Measurements from ENCODE around the gene PCARE.

The PCARE gene

DNA sequence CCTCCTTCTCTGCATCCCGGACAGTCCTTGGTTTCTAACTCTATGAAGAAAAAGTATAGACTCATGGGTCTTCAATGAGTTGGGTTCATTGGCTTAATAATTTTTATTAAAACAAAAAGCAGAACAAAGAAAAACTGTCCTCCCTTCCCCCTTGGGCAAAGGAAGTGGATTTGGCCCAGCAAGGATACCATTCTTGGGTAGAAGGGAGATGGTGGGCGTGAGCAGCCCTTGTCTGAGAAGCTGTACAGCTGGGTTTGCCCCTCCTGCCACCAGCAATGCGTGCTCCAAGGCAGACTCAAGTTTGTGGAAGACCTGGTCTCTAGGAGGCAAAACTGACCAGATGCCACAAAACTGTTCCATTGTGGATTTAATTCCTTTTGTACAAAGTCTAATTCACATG, 12.7 kb downstream of the PCARE start:
- no peak for DNase-seq

DNA sequence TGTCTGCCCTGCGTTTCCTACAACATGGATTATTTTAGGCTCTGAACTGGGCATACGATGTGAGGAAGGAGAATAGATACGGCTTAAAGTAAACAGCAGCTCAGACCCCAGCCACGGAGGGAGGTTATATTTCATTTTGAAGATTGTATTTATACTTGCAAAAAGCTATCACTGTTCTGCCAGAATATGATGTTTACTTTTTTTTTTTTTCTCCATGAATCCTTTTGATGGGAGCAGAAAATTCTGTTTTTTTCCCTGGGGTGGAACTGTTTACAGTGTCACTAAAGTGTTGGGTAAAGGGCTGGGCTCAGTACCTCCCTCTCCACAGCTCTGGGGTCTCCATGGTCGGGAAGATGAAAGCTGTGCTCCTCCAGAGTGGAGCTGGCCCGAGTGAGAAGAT, 13.1 kb downstream of the PCARE start:
- no peak for DNase-seq

- no peak for DNase-seq
These were observed 13.9 kb downstream of the PCARE start for GRCh38 chr2:29060441-29060840.

GRCh38 chr2:29059624-29060023, 14.7 kb downstream of the PCARE start:
- no peak for DNase-seq

- DNase-seq = no peak
These were observed 17.3 kb downstream of the PCARE start for GRCh38 chr2:29057006-29057405.

DNA sequence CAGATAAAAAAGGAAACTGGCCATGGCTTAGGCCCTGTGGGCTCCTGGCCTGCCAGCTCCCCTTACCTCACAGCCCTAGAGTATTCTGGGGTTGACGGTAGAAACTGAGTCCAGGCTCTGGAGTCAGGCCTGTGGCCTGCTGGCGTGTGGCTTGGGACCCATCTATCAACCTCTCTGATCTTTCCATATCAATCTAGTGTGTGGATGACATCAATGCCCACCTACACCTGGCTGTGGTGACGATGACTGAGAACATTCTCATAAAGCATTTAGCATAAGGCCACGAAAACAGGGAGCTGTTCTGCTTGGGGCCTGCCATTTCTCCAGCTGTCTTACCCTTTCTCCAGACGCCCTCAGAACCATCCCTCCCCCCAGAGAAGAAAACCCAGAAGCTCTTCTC, 17.9 kb downstream of the PCARE start:
- DNase-seq = no peak

GRCh38 chr2:29055601-29056000, 18.7 kb downstream of the PCARE start:
- no peak for DNase-seq

DNA sequence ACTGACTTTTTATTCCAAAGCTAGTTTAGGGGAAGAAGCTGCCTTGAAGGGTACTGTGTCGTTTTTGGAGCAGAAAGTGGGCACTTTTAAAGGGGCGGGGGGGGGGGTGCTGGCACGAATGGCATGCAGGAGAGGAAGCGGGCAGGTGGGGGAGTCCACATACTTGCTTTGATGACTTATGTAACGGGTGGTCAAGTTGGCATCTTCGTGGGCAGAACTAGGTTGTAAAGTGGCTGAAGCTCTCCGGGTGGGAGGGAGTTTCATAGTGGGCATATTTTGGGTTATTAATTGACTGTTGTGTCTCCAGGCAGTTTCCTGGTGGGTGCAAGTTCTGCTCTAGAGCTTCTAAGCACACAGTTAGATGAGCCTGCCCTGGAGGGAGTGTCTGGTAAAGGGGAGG, 19.9 kb downstream of the PCARE start:
- no peak for DNase-seq

GRCh38 chr2:29053670-29054400, 20.5 kb downstream of the PCARE start:
- DNase-seq = no peak

DNA sequence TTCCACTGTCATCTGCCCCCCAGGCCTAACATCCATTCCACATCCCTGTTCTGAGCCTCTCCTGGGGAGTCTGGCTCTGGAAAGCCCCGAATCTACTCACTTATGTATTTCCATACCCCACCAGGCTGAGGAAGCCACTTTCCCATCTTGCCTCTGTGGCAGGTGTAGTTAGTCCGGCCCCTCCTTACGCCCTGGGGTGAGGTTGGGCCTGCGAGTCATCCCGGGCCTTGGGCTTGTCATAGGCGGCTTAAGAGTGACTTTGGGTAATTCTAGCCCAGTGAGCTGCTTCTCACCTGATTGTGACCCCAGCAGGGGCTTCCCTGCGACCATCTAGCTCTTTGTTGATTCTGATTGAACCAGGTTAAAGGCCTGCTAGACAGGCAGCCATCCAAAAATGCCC, 21.1 kb downstream of the PCARE start:
- no peak for DNase-seq

GRCh38 chr2:29052807-29053206, 21.5 kb downstream of the PCARE start:
- DNase-seq = no peak

- no peak for DNase-seq
These were observed 22.6 kb downstream of the PCARE start for GRCh38 chr2:29051730-29052129.

GRCh38 chr2:29050591-29050990, 23.7 kb downstream of the PCARE start:
- DNase-seq = no peak

- DNase-seq = no peak
These were observed 27.1 kb downstream of the PCARE start for GRCh38 chr2:29047083-29047845.

DNA sequence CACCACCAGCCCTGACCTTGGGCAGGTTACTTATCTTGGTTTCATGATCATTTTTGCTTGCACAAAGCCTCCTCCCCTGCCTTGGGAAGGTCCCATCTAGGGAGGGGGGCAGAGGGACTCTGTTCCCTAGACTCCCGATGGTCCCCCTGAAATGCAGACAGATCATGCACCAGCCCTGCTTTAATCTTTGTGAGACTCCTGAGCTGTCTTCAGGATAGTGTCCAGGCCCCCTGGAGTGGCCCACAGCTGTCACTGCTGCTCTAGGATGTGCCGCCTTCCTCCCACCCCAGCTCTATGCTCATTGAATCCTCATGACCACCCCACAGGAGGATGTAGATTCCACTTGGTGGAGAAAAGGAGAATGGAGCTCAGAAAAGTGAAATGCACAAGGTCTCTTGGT, 28.0 kb downstream of the PCARE start:
- DNase-seq = no peak

DNA sequence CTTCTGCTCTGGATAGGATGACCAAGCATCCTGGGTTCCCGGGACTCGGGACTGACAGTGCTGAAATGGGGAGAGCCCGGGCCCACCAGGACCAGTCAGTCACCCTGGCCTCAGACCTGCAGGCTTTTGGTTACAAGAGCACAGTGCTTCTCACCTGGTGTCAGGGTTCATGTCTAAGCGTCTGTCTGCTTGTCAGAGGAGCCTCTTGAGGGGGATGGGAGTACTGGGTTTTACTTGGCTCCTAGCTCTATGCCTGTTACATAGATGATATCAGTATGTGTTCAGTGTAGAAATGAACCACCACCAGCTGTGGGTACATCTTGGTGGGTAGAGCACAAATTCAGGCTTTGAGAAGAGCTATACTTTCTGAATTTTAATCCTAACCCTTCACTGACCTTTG, 29.9 kb downstream of the PCARE start:
- DNase-seq = no peak

DNA sequence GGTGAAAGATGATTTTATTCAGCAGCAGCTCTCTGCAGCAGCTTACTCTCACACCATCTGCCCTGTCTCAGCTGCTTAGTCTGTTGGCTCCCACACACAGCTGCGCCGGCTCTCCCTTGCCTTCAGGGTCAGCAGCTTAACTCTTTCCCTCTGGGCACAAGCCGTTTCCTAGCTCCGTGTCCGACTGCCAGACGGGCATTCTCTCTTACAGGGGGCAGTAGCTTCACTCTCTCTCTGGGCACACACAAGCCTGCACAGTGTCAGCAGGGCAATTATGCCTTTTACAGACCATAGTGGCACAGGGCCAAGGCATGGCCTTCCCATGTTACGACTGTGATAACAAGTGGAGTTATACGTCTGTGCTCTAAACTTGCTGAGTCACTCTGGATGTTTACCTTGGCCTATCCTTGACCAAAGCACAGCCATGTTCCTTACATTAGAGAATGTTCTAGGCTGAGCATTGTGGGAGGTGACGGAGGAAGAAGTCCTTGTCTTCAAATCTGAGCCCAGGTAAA, 31.7 kb downstream of the PCARE start:
- no peak for DNase-seq

GRCh38 chr2:29041161-29041660, 33.1 kb downstream of the PCARE start:
- no peak for DNase-seq

DNA sequence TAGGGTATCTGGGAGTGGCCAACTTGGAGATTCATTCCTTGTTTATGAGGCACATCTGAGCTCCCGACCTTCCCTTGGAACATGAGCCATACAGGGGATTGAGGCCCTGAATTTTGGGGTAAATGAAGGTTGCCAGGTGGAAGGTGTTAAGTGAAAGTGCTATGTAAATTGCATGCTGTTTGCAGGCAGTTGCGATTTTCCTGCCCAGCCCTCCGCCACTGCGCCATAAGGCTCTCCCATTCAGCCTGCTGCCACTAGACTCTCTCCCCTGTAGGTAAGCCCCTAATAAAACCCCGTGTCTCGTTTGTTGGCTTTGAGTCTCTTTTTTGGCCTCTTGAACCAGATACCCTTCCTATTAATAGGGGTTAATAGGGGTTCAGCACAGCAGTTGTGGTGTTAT, 33.8 kb downstream of the PCARE start:
- no peak for DNase-seq

- no peak for DNase-seq
These were observed 34.4 kb downstream of the PCARE start for GRCh38 chr2:29039718-29040480.

DNA sequence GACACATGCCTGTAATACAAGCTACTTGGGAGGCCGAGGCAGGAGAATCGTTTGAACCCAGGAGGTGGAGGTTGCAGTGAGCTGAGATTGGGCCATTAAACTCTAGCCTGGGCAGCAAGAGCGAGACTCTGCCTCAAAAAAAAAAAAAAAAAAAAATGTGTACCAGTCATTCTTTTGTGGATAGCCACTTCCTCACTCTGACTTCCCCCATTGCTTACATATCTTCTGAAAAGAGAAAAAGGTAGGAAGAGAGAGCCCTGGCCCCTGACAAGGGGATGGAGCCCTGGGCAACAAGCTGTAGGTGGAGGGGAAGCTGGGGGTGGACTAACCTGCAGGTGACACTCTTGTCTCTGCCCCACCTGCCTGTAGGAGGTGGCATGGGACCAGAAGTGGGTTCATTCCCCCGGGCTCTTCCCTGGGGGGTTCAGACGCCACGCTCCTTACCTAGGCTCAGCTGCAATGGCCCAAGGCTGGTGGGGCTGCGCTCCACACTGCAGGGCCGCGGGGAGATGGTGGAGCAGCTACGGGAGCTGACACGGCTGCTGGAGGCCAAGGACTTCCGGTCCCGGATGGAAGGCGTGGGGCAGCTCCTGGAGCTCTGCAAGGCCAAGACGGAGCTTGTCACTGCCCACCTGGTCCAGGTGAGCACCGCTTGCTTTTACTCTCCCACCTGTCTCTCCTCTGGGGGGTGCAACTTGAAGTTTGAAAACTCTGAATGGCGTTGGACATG, 39.1 kb downstream of the PCARE start:
- no peak for DNase-seq

DNA sequence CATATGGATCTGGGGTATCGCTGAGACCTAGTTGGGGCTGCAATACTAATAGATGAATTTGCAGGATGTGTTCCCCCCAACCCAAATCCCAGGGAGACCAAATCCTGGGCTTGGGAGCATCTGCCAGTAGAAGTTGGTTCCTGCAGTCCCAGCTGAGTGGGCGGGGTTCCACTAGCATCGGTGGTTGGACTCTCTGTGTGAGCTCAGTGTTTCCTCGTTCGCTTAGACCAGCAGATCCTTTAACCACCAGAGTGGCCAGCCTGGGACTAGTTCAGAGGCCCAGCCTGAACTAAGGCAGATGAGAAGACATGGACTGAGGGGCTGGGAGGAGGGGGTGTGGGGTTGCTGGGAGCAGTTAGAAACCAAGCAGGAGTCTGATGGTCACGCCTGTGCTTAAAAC, 40.7 kb downstream of the PCARE start:
- no peak for DNase-seq

- DNase-seq = no peak
These were observed 41.2 kb downstream of the PCARE start for GRCh38 chr2:29033172-29033571.
